K562 (cell line): ENCODE results near the gene MED17. TPM values are rescaled to one million over a fixed set of nuclear protein-coding genes. Genes with fewer than 3 reads are reported as not detected.

Experiments
- ATAC-seq: fragments of 200-7000 bp; cut with Tn5 transposase; 3 replicates; pipeline ENCODE4 v1.9.1; 2020; ENCODE audit warnings: moderate library complexity
- BruUV-seq: library from RNA; stranded (reverse); fragments of 400-500 nt; replicated peaks from 2 replicates; lab custom pipeline; 2021; lab: Mats Ljungman, UMichigan
- CTCF ChIA-PET: fragments of 300-600 bp; formaldehyde crosslinking; extraction: SDS; loops from one replicate; lab custom pipeline; 2021; ENCODE audit warnings: low intra/inter-chr PET ratio; lab: Yijun Ruan, JAX
- POLR2A ChIA-PET: fragments of 300-600, 350-650 bp; sonication (Branson Sonifier 250); formaldehyde crosslinking; extraction: SDS; loops from one replicate; lab custom pipeline; 2021; ENCODE audit warnings: antibody characterized with exemption, inconsistent platforms; lab: Yijun Ruan, JAX
- DNase-seq, 4 experiments: peaks; one replicate each; pipeline versions ENCODE4 v3.0.0 to v3.0.0-alpha.2; 2011 to 2018; ENCODE audit warnings: low spot score in 3 of 4, mixed read lengths in 3 of 4; ENCODE audit errors: extremely low read depth in 1 of 4
- FAIRE-seq: peaks from 2 replicates; lab custom pipeline; 2011; peaks lifted over from hg19 to GRCh38; lab: Jason Lieb, UNC
- H2AFZ ChIP-seq: 2 replicates; pipeline ENCODE4 v1.6.0; 2011; ENCODE audit warnings: low read depth, low read length, control low read depth, inconsistent platforms
- H3K27ac ChIP-seq: fragments of 200-600 bp; 3 replicates; pipeline ENCODE4 v1.8.0; 2011; ENCODE audit warnings: low read depth, mild to moderate bottlenecking, control low read depth, inconsistent platforms, low read length, moderate library complexity, mixed read lengths; ENCODE audit errors: extremely low read depth
- H3K27me3 ChIP-seq, 2 experiments: fragments of 300-600 bp in 1 of 2; 2 replicates in 1 of 2; 3 replicates in 1 of 2; pipeline versions ENCODE4 v1.6.0 to v1.8.0; 2011; ENCODE audit warnings: inconsistent platforms in 2 of 2, low read length in 2 of 2, mild to moderate bottlenecking in 1 of 2, mixed read lengths in 1 of 2, moderate library complexity in 1 of 2; ENCODE audit not compliant: control insufficient read depth in 2 of 2, insufficient read depth in 2 of 2
- H3K36me3 ChIP-seq: fragments of 300-600 bp; 3 replicates; pipeline ENCODE4 v1.8.0; 2011; ENCODE audit warnings: mild to moderate bottlenecking, low read length, inconsistent platforms; ENCODE audit not compliant: control insufficient read depth, insufficient read depth
- H3K4me1 ChIP-seq, 2 experiments: fragments of 200-600 bp in 1 of 2; replicated peaks in 1 of 2; 2 replicates in 1 of 2; 3 replicates in 1 of 2; pipeline versions ENCODE4 v1.5.1 to v1.8.0; 2011; ENCODE audit warnings: inconsistent platforms in 2 of 2, low read length in 2 of 2, mild to moderate bottlenecking in 1 of 2, mixed read lengths in 1 of 2, moderate library complexity in 1 of 2; ENCODE audit not compliant: control insufficient read depth in 2 of 2, insufficient read depth in 2 of 2
- H3K4me2 ChIP-seq: 2 replicates; pipeline ENCODE4 v1.6.1; 2011; ENCODE audit warnings: low read length, control low read depth, inconsistent platforms, mixed read lengths; ENCODE audit not compliant: insufficient read depth
- H3K4me3 ChIP-seq: fragments of 200-600 bp; sonication (generic), shearing (Covaris generic); 2 replicates; pipeline ENCODE4 v1.5.1; 2016; ENCODE audit warnings: control low read depth, inconsistent platforms
- H3K79me2 ChIP-seq: fragments of 200-600 bp; 3 replicates; pipeline ENCODE4 v1.8.0; 2011; ENCODE audit warnings: low read length, inconsistent platforms; ENCODE audit not compliant: control insufficient read depth, insufficient read depth
- H3K9ac ChIP-seq, 2 experiments: 2 replicates each; pipeline versions ENCODE4 v1.6.0 to v1.6.1; 2011; ENCODE audit warnings: low read depth in 2 of 2, low read length in 2 of 2, control low read depth in 1 of 2, inconsistent platforms in 1 of 2, mild to moderate bottlenecking in 1 of 2, mixed read lengths in 1 of 2; ENCODE audit not compliant: insufficient read depth in 1 of 2
- H3K9me1 ChIP-seq: one replicate; pipeline ENCODE4 v1.6.0; 2011; ENCODE audit warnings: inconsistent platforms, mild to moderate bottlenecking, low read length, moderate library complexity; ENCODE audit not compliant: control insufficient read depth, insufficient read depth
- H3K9me3 ChIP-seq: replicated peaks from 2 replicates; pipeline ENCODE4 v1.5.1; 2011; ENCODE audit warnings: low read depth, low read length, inconsistent platforms; ENCODE audit not compliant: control insufficient read depth, insufficient read depth
- H4K20me1 ChIP-seq: replicated peaks from 2 replicates; pipeline ENCODE4 v1.6.1; 2011; ENCODE audit warnings: low read length, inconsistent platforms, mixed read lengths; ENCODE audit not compliant: control insufficient read depth, insufficient read depth
- FOS ChIP-seq: IDR thresholded peaks from 3 replicates; pipeline ENCODE4 v1.6.1; 2011; ENCODE audit not compliant: insufficient read length; ENCODE audit errors: extremely low read depth
- MGA ChIP-seq: fragments of 450-650 bp; IDR thresholded peaks from 2 replicates; pipeline ENCODE4 v1.6.1; 2016; ENCODE audit warnings: mild to moderate bottlenecking, moderate library complexity
- MTF1 ChIP-seq: fragments of 250-450 bp; sonication (Bioruptor Pico); IDR thresholded peaks from 2 replicates; pipeline ENCODE4 v1.9.0; 2021; ENCODE audit warnings: moderate library complexity, mild to moderate bottlenecking, inconsistent platforms, borderline replicate concordance
- NCOR1 ChIP-seq: fragments of 450-650 bp; IDR thresholded peaks from 2 replicates; pipeline ENCODE4 v1.6.1; 2016; ENCODE audit warnings: mild to moderate bottlenecking, moderate library complexity
- NR0B1 ChIP-seq: fragments of 450-650 bp; IDR thresholded peaks from one replicate; pipeline ENCODE4 v1.6.1; 2018; ENCODE audit warnings: mild to moderate bottlenecking, moderate library complexity; ENCODE audit not compliant: partially characterized antibody
- TBP ChIP-seq: optimal IDR thresholded peaks from 2 replicates; pipeline ENCODE3; 2011; ENCODE audit warnings: low read depth, low read length, improper control_type of control experiment
- TCFL5 ChIP-seq: fragments of 250-450 bp; sonication (Bioruptor Pico); conservative IDR thresholded peaks from 2 replicates; pipeline ENCODE4 v1.6.1; 2021; ENCODE audit warnings: mild to moderate bottlenecking, moderate library complexity, matching md5 sums
- ZKSCAN1 ChIP-seq: fragments of 150-350 bp; IDR thresholded peaks from 2 replicates; pipeline ENCODE4 v1.6.1; 2016; ENCODE audit warnings: low read depth, low read length
- WGBS: fragments of 100-300 bp; shearing (Covaris generic); methylation state at CpG from one replicate; pipeline ENCODE4 v1.1.6; 2016; ENCODE audit warnings: low coverage, mixed read lengths; ENCODE audit not compliant: insufficient coverage; ENCODE audit errors: missing lambda C conversion rate; 5-methylcytosine and 5-hydroxymethylcytosine counted together
- in situ Hi-C: fragments of 300-500 bp; cut with MboI; formaldehyde crosslinking; loops from 4 replicates; pipeline ENCODE4 v1.15.0; 2018; ENCODE audit warnings: inconsistent platforms, mixed read lengths
- intact Hi-C: fragments of 100-400 bp; cut with micrococcal nuclease; formaldehyde crosslinking; loops from 2 replicates; pipeline ENCODE4 v1.14.2; 2022
- polyA plus RNA-seq, 8 experiments: library from polyadenylated mRNA; depleted of rRNA in 4 of 8; stranded (reverse) in 5 of 8; unstranded in 3 of 8; fragments of >200 nt; fragmentation: Nextera tagmentation in 2 of 8; fragmentation: Illumina TruSeq in 1 of 8; extraction: Ambion mirVana in 2 of 8; extraction: Trizol in 1 of 8; gene quantifications; 2 replicates each; pipeline versions ENCODE4 v1.2.1 to v1.2.3, GENCODE V29; 2011 to 2014; ENCODE audit warnings: inconsistent platforms in 1 of 8, missing spikeins in 1 of 8
- total RNA-seq, 7 experiments: library from RNA; depleted of rRNA in 6 of 7; stranded (reverse); fragments of >200 nt in 6 of 7; fragmentation: Illumina TruSeq in 2 of 7; extraction: Trizol in 2 of 7; gene quantifications; 2 replicates each; pipeline versions ENCODE4 v1.2.1 to v1.2.3, GENCODE V29; 2011 to 2021; ENCODE audit warnings: low replicate concordance in 1 of 7

MED17 gene
- total and polyA plus RNA-seq, 9 of the 15 experiments (the other 6 are each of a cell fraction or from before 2014, with no cell fraction given) = 6.7 to 34.7 (median 26.8) TPM

- Histone ChIP-seq H3K9me3 (no peaks in the 10 kb centered on the region), H3K4me3 (peak overlapping the region; percentile 98), H3K36me3 (peaks cover 29% of the 10 kb centered on the region), H3K4me2 (peak overlapping the region; percentile 99), H3K79me2 (peaks cover 55% of the 10 kb centered on the region), H2AFZ (peak overlapping the region; percentile 97), H4K20me1 (peaks cover 10% of the 10 kb centered on the region), H3K9ac (peak overlapping the region; percentile 95 to 98), H3K4me1 (peaks cover 4 to 14% of the 10 kb centered on the region in 2 experiments), H3K9me1 (no peaks in the 10 kb centered on the region), H3K27ac (peak overlapping the region; percentile 92), H3K27me3 (no peaks in the 10 kb centered on the region)
- POLR2A ChIA-PET = interaction anchor here (0.6 to 2.2 kb wide), 15 partner anchors 10 to 431 kb away, joined by 3 to 32 read pairs (median 3); partner anchors contain the start of genes C11orf54 and TAF1D
- intact Hi-C loops = loop anchor here (1.0 to 2.0 kb wide), 2 partner anchors 42 to 123 kb away; partner anchors contain the start of genes C11orf54, CEP295 and TAF1D
- ATAC-seq = peak; percentile 68
- TSS peak; percentile 79 for BruUV-seq
- no peak for DNase-seq
- FAIRE-seq = no peak
- WGBS = 1% methylated on average over 10 of the region's 10 CpGs
- CTCF ChIA-PET = no interaction called here
- in situ Hi-C loops = no loop called here
- TF ChIP-seq TBP (no peak), MTF1 (CRISPR knock-in tag) (no peak), FOS (no peak), NCOR1 (peak; percentile 46; the same call in 1 of the 2 replicates), MGA (peak; percentile 75), ZKSCAN1 (no peak), TCFL5 (CRISPR knock-in tag) (no peak), NR0B1 (no peak)
Measured at GRCh38 chr11:93783765-93784144, 327 bp upstream of the MED17 start.
